ENCODE data around the gene CFL2.

Gene CFL2

DNA sequence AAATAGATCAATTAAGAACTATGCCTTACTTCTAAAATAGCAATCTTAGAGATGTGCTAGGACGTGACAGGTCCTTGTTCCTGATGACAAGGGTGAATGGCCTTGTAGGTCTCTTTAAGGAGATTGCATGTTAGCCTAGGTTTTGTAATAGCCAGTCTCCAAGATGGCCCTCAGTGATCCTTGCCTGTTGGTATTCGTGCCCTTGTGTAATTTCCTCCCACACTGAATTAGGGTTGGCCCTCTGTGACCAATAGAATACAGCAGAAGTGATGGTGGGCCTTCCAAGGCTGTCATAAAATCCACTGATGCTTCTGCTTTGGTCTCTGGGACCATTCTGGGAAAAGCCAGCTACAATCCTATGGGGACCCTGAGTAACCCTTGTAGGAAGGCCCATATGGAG is 46.3 kb downstream of the CFL2 start:
- H3K9ac ChIP-seq (ENCODE audit: insufficient read length, low read depth), result no peak overlapping the region
- no peaks in the 10 kb centered on the region for H3K4me1 ChIP-seq (ENCODE audit: insufficient read depth, insufficient read length)
- no peaks in the 10 kb centered on the region for H3K27me3 ChIP-seq (ENCODE audit: insufficient read depth, insufficient read length)
- no peak for DNase-seq (ENCODE audit: low read depth, low spot score)
- H3K4me3 ChIP-seq (ENCODE audit: insufficient read length, low read depth), result no peak overlapping the region
- TF ChIP-seq ZNF274 (IDR thresholded peaks at IDR 0.05; ENCODE audit: low read depth, low read length) (no peak), YY1 (IDR thresholded peaks at IDR 0.05; ENCODE audit: insufficient read depth, insufficient read length) (no peak), SUZ12 (IDR thresholded peaks at IDR 0.05; ENCODE audit: extremely low read depth, insufficient read depth, insufficient read length) (no peak)
- no peaks in the 10 kb centered on the region for H3K36me3 ChIP-seq (ENCODE audit: insufficient read depth, insufficient read length, low read length)
- no peaks in the 10 kb centered on the region for H3K9me3 ChIP-seq (ENCODE audit: insufficient read depth, low read length)

DNA sequence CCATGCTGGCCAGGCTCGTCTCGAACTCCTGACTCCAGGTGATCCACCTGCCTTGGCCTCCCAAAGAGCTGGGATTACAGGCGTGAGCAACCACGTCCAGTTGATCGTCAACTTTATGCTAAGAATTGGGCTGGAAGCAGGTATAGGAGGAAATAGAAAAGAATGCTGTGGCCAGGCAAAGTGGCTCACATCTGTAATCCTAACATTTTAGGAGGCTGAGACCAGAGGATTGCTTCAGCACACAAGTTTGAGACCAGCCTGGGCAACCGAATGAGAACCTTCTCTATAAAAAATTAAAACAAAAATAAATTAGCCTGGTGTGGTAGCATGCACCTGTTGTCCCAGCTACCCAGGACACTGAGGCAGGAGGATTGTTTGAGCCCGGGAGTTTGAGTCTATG is 47.4 kb downstream of the CFL2 start:
- Histone ChIP-seq H3K9ac (ENCODE audit: insufficient read length, low read depth) (no peak overlapping the region), H3K27me3 (ENCODE audit: insufficient read depth, insufficient read length) (no peaks in the 10 kb centered on the region), H3K9me3 (ENCODE audit: insufficient read depth, low read length) (no peaks in the 10 kb centered on the region), H3K4me3 (ENCODE audit: insufficient read length, low read depth) (no peak overlapping the region), H3K4me1 (ENCODE audit: insufficient read depth, insufficient read length) (no peaks in the 10 kb centered on the region), H3K36me3 (ENCODE audit: insufficient read depth, insufficient read length, low read length) (no peaks in the 10 kb centered on the region)
- TF ChIP-seq ZNF274 (IDR thresholded peaks at IDR 0.05; ENCODE audit: low read depth, low read length) (no peak), YY1 (IDR thresholded peaks at IDR 0.05; ENCODE audit: insufficient read depth, insufficient read length) (no peak), SUZ12 (IDR thresholded peaks at IDR 0.05; ENCODE audit: extremely low read depth, insufficient read depth, insufficient read length) (no peak)
- DNase-seq (ENCODE audit: low read depth, low spot score), result no peak

DNA sequence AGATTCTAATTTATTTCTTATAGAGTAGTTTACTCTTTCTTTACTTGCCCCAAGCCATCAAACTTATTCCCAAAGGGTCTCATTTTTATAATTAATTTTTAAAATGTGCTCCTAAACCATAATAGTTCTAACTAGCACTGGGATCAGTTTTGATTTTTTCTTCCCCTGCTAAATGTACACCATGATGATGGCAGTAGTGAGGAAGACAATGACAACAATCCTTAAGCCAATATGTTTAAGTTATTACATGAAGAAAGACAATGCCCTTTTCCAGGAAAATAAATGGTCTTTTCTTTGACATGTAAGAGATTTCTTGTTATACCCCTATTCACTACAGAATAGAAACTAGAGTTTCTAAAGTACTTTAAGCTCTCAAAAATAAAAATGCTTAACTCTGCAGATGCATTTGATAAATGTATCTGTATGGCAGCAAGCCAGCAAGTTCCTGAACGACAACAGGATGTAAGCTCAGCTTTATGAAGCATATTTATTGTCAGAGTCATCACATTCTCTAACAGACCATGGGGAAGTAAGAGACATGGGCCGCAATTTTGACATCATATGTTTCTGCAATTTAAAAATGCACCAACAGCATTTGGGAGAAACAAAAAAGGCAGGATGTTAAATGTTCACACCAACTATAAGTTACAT is 48.5 kb downstream of the CFL2 start:
- Histone ChIP-seq H3K9me3 (ENCODE audit: insufficient read depth, low read length) (no peaks in the 10 kb centered on the region), H3K36me3 (ENCODE audit: insufficient read depth, insufficient read length, low read length) (no peaks in the 10 kb centered on the region), H3K4me1 (ENCODE audit: insufficient read depth, insufficient read length) (no peaks in the 10 kb centered on the region), H3K27me3 (ENCODE audit: insufficient read depth, insufficient read length) (no peaks in the 10 kb centered on the region), H3K4me3 (ENCODE audit: insufficient read length, low read depth) (no peak overlapping the region), H3K9ac (ENCODE audit: insufficient read length, low read depth) (no peak overlapping the region)
- DNase-seq (ENCODE audit: low read depth, low spot score), result no peak
- TF ChIP-seq ZNF274 (IDR thresholded peaks at IDR 0.05; ENCODE audit: low read depth, low read length), result no peak
- no peak for TF ChIP-seq YY1 (IDR thresholded peaks at IDR 0.05; ENCODE audit: insufficient read depth, insufficient read length)
- TF ChIP-seq SUZ12 (IDR thresholded peaks at IDR 0.05; ENCODE audit: extremely low read depth, insufficient read depth, insufficient read length), result no peak

DNA sequence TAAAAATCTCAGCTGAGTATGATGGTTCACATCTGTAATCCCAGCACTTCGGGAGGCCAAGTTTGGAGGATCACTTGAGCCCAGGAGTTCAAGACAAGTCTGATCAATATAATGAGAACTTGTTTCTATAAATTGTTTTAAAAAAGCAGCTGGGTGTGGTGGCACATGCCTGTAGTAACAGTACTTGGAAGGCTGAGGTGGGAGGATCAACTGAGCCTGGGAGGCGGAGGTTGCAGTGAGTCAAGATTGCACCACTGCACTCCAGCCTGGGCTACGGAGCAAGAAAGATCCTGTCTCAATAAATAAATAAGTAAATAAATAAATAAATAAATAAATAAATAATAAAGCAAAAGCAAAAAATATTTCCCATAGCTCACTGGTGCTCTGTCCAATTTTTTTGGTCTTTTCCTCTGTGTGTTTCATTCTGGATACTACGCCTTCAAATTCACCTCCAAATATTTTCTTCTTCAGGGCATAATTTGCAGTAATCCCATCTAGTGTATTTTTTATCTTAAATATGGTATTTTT is 51.8 kb downstream of the CFL2 start:
- Histone ChIP-seq H3K4me3 (ENCODE audit: insufficient read length, low read depth) (no peak overlapping the region), H3K36me3 (ENCODE audit: insufficient read depth, insufficient read length, low read length) (no peaks in the 10 kb centered on the region), H3K9me3 (ENCODE audit: insufficient read depth, low read length) (no peaks in the 10 kb centered on the region), H3K27me3 (ENCODE audit: insufficient read depth, insufficient read length) (no peaks in the 10 kb centered on the region), H3K4me1 (ENCODE audit: insufficient read depth, insufficient read length) (no peaks in the 10 kb centered on the region), H3K9ac (ENCODE audit: insufficient read length, low read depth) (no peak overlapping the region)
- TF ChIP-seq SUZ12 (IDR thresholded peaks at IDR 0.05; ENCODE audit: extremely low read depth, insufficient read depth, insufficient read length) (no peak), ZNF274 (IDR thresholded peaks at IDR 0.05; ENCODE audit: low read depth, low read length) (no peak), YY1 (IDR thresholded peaks at IDR 0.05; ENCODE audit: insufficient read depth, insufficient read length) (no peak)
- DNase-seq (ENCODE audit: low read depth, low spot score), result no peak

DNA sequence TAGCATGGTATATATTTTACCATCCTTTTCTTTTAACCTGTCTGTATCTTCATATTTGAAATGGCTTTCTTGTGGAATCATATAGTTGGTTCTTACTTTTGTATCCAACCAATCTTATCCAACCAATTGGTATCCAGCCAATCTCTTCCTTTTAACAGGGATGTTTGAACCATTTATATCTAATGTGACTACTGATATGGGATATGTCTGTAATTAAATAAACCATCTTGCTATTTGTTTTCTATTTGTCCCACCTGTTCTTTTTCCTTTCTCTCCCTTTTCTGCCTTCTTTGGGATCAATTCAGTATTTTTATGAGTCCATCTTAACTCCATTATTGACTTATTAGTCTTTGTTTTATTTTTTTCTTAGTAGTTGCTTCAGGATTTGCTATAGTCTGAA is 53.6 kb downstream of the CFL2 start:
- DNase-seq (ENCODE audit: low read depth, low spot score), result no peak
- TF ChIP-seq SUZ12 (IDR thresholded peaks at IDR 0.05; ENCODE audit: extremely low read depth, insufficient read depth, insufficient read length), result no peak
- no peak overlapping the region for H3K4me3 ChIP-seq (ENCODE audit: insufficient read length, low read depth)
- no peaks in the 10 kb centered on the region for H3K36me3 ChIP-seq (ENCODE audit: insufficient read depth, insufficient read length, low read length)
- no peaks in the 10 kb centered on the region for H3K4me1 ChIP-seq (ENCODE audit: insufficient read depth, insufficient read length)
- no peaks in the 10 kb centered on the region for H3K9me3 ChIP-seq (ENCODE audit: insufficient read depth, low read length)
- no peaks in the 10 kb centered on the region for H3K27me3 ChIP-seq (ENCODE audit: insufficient read depth, insufficient read length)
- H3K9ac ChIP-seq (ENCODE audit: insufficient read length, low read depth), result no peak overlapping the region

Data from NT2/D1 (cell line).